ENCODE measurements around the gene MPP2.

MPP2 gene

DNA sequence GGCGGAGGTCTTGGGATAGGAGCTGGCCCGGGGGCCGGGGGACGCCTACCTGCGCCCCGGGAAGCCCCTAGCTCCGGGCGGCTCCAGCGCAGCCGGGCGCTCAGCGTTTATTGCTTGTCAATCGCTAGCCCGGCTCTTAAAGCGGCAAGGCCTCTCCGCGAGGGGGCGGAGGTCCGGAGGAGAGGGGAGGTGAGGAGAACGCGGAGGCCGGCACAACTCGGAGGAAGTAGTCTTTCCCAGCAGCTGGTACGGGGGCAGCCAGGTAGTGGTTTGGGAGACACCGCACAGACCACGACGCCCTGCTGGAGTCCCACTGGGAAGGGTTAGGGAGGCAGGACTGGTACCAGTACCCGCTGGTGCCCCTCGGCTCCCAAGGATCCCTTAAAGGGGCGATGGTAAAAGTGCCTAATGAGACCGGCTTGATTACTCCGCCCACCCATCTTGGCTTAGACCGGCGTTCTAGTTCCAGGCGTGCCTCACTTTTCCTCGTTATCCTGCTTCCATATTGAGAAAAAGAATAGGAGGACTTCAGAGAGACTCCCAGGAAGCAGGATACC lies at the start of gene MPP2:
MPP2 (minus strand) TSS at position 112 of the 557 bp plus-strand sequence. CDS start 3,076 bp downstream, outside the sequence.
- peak; percentile 16 for TF ChIP-seq CTCF (IDR thresholded peaks at IDR 0.05; ENCODE audit: low read depth, low read length)
- no peak for DNase-seq (ENCODE audit: extremely low read depth, low read depth)

DNA sequence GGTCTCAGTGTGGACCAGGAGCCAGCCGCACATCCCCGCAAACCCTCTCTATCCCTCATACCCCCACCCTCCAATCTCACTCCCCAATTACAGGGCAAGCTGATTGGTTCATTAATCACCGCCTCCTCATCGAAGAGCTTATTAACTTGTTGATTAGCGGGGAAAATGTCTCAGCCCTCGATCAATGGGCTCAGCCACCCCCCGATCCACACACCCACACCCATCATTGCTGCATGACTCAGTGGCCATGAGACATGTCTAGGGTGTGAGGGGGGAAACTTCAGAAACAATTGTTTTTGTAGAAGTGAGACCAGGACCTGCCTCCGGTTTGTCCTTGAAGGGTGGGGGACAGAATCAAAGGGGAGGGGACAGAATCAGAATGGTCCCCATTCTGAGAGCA lies 48.9 kb upstream of the MPP2 start:
- TF ChIP-seq CTCF (IDR thresholded peaks at IDR 0.05; ENCODE audit: low read depth, low read length), result no peak
- DNase-seq (ENCODE audit: extremely low read depth, low read depth), result no peak

DNA sequence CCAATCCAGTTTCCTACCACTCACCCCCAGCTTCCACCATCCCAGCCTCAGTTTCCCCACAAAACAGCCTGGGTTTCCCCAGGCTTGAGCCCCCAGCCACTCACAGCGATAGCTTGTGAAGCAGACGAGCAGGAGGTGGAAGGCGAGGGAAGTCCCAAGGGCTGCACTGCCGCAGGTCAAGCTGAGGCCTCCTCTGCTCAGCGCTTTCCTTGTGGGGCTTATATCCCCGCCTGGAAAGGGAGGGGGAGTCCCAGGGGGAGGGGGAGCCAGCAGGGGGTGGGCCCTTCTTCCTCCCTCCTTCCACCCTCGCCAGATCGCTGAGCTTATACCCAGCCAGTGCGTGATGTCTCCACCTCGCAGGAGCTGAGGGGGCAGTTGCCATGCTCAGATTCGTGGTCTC lies 46.4 kb upstream of the MPP2 start, which contains the start of gene PYY:
PYY (minus strand) TSS at position 195 of the 400 bp plus-strand sequence. CDS start 457 bp downstream, outside the sequence.
- TF ChIP-seq CTCF (IDR thresholded peaks at IDR 0.05; ENCODE audit: low read depth, low read length), result no peak
- no peak for DNase-seq (ENCODE audit: extremely low read depth, low read depth)

- DNase-seq (ENCODE audit: extremely low read depth, low read depth), result no peak
Observed at GRCh38 chr17:43952724-43953666, 45.7 kb upstream of the MPP2 start.

GRCh38 chr17:43952351-43952723 lies 45.0 kb upstream of the MPP2 start:
- no peak for DNase-seq (ENCODE audit: extremely low read depth, low read depth)
- TF ChIP-seq CTCF (IDR thresholded peaks at IDR 0.05; ENCODE audit: low read depth, low read length), result no peak

More at GRCh38 chr17:43952724-43953666, 45.7 kb upstream of the MPP2 start:
- no peak for TF ChIP-seq CTCF (IDR thresholded peaks at IDR 0.05; ENCODE audit: low read depth, low read length)

DNA sequence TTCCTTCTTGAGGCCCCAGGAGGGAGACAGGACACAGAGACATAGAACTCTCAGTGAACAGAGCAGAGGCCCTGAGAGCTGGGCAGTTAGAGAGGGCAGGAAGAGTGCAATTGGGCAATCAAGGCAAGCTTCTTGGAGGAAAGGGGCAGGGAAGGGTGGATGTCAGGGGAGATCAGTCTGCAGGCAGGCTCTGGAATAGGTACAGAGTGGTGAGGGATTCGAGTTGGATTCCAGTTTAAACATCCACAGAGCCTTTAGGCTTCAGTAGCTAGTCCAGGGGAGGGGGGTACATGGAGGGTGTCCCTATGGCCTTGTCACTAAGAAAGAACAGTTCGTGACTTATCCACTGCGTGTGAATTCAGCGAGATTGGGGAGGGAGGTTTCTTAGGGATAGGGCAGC lies 44.4 kb upstream of the MPP2 start:
- no peak for DNase-seq (ENCODE audit: extremely low read depth, low read depth)
- no peak for TF ChIP-seq CTCF (IDR thresholded peaks at IDR 0.05; ENCODE audit: low read depth, low read length)

GRCh38 chr17:43950554-43950953 lies 43.2 kb upstream of the MPP2 start:
- DNase-seq (ENCODE audit: extremely low read depth, low read depth), result no peak
- no peak for TF ChIP-seq CTCF (IDR thresholded peaks at IDR 0.05; ENCODE audit: low read depth, low read length)

All from AG09319 (cell line).